T-helper 1 cell (primary cell): ENCODE measurements around the gene KCNIP1.
"Not testable (repeated sequence)": the region's sequence is repeated elsewhere in the genome, so short reads cannot be mapped to it uniquely, and the experiment has no call there.

ENCODE experiments used
- DNase-seq, 5 donors: peaks; one replicate each; pipeline ENCODE4 v3.0.0-alpha.2; 2012 to 2020

KCNIP1 gene

DNA sequence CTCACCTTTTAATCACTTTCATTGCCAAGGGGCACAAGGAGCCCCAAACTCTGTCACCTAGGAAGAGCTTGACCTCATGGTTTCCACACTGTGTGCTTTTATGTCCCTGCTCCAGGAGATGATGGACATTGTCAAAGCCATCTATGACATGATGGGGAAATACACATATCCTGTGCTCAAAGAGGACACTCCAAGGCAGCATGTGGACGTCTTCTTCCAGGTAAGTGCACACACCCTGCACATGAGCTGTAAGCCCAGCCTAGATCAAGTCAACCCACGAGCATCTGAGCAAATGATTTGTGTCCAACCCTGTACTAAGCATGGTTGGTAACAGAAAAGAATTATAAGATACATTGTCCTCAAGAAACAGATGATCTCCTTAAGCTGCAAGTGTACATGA, 228.9 kb downstream of the KCNIP1 start:
- DNase-seq: no peak

DNA sequence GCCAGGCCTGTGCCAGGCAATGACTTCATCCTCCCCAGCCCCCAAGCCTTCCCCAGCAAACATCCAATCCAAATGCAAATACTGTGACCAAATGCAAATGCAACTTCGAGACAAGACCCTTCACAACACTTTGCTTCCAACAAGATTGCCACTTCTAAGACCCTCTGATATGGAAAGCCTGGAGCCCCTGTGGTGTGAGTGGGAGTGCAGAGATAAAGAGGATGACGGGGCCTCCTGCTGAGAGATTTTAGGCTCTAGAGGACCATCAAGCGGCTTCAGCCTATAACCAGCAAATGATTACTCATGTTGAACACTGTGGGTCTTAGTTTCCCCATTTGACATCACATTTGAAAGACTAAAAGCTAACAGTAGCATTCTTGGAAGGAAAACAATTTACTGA, 233.1 kb downstream of the KCNIP1 start:
- DNase-seq: no peak

DNA sequence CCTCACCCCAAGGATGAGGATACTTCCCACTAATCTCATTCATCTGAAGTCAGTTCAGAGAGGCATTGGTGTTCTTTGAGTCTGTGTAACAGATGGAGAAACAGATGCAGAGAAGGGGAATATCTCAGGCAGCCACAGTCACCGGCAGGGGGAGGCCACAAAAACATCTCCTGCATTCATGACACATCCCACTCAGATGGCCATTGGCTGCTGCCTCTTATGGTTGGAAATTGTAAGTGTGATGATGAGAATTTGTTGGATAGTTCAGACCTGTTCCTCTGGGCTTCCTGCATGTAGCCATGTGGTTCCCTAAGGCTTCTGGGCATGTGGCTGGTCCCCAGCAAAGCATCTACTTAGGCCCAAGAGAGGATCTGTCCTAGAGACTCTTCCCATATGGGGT, 233.8 kb downstream of the KCNIP1 start:
- DNase-seq: no peak

DNA sequence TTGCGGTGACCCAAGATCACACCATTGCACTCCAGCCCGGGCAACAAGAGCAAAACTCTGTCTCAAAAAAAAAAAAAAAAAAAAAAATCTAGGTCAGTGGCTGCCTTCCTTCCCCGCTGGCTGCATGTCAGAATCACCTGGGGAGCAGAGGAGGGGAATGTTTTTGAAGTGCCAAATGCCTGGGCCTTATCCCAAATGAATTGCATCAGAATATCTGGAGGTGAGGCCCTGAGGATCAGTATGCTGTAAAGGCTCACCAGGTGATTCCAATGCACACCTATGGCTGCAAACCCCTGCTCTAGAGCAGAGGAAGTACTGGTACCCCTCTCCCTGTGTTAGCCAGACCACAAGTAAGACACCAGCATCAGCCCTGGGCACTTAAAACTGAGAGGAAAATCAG, 235.0 kb downstream of the KCNIP1 start:
- no peak for DNase-seq

DNA sequence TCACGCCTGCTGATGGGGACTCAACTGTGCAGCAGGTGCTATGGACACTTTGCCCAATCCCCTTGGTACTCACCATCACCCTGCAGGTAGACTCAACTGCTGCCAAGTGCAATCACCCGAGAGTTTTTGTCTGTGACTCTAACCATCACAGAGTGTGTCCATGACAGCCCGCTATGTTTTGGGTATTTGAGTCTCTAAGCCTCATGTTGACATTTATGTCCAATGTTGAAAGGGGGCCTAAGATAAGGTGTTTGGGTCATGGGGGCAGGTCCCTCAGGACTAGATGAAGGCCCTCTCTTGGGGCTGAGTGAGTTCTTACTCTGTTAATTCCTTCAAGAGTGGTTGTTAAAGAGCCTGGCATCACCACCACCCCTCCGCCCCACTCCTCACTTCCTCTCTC, 235.6 kb downstream of the KCNIP1 start:
- no peak for DNase-seq

DNA sequence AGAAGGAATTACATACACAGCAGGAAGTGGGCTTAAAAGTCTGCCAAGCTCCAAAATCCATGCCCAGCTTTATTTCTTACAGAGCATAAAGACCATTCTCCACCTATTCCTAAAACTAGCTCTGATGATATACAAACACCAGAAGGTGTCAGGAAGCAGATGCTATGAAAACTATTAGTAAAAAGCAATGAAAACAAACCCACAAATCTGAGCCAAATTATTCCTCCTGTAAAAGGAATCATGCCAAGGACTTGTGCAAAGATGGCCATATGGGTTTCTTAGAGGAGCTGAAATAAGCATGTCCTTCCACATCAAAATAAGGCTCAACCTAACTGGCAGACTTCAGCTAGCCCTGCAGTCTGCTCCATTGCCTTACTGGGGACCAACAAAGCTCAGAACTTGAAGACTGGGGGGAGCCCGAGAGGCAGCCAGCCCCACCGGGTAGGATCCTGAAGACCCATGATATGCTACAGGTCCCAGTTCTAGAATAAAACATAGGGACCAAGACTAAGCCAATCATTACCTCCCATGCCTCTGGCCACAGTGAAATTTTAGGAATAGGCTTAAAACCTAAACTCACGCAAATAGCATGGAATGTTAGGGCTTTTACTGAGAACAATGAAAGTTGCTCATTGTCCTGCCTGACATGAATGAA, 236.9 kb downstream of the KCNIP1 start:
- DNase-seq: no peak

DNA sequence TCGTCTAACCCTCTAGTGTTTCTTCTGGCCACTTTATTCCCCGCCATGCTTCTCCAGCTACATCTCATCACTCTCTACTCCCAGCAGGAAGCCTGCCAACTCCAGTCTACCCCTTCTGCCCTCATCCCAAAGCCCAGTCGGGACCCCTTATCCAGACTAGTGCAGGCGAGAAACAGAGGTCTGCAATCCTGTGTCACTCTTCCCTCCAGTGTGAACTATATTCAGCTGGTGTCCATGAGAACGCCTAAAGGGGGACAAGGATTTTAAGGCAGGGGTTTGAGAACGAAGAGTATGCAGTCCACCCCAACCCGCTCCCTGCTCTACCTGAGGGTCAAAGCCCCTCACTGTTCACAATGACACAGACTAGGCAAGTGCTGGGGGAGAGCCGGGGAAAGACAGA, 238.0 kb downstream of the KCNIP1 start:
- DNase-seq: no peak

DNA sequence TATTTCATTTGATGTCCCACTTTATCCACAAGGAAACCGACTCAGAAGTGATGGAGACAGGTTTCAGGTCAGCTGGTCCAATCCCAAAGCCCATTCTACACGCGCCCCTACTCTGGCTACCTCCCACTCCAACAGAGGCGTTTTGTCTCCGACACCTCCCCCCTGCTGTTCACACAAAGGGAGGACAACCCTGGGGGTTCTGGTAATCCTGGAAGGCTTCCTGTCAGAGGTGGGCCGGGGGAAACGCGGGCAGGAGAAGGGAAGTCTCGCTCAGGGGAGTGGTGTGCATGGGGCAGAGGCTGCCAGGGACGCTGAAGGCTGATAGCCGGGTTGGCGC, 240.0 kb downstream of the KCNIP1 start:
- DNase-seq: no peak

DNA sequence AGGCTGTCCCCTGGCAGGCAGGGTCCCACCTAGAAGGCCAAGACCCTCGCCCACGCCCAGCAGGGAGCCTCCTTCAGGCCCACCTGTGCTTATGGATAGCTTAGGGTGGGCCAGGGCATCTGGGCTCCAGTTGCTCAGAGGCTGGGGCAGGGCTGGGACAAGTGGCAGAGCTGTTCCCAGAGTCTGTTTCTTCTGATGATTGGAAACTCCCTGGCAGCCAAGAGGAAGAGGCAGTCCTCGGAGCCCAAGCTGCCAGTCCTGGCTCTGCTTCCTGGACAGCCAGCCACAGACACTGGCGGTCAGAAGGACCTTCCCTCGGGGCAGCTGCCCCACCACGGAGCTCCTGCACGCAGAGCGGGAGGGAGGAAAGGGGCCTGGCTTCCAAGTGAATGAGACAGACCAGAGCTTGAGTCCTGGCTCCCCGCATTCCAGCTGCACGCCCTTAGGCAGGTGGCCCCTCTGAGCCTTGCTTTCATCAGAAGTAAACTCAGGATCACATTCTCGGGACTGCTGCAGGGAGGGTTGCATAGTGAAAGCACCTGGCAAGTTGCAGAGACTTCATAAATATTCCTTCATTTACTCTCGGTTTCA, 241.8 kb downstream of the KCNIP1 start:
- no peak for DNase-seq

DNA sequence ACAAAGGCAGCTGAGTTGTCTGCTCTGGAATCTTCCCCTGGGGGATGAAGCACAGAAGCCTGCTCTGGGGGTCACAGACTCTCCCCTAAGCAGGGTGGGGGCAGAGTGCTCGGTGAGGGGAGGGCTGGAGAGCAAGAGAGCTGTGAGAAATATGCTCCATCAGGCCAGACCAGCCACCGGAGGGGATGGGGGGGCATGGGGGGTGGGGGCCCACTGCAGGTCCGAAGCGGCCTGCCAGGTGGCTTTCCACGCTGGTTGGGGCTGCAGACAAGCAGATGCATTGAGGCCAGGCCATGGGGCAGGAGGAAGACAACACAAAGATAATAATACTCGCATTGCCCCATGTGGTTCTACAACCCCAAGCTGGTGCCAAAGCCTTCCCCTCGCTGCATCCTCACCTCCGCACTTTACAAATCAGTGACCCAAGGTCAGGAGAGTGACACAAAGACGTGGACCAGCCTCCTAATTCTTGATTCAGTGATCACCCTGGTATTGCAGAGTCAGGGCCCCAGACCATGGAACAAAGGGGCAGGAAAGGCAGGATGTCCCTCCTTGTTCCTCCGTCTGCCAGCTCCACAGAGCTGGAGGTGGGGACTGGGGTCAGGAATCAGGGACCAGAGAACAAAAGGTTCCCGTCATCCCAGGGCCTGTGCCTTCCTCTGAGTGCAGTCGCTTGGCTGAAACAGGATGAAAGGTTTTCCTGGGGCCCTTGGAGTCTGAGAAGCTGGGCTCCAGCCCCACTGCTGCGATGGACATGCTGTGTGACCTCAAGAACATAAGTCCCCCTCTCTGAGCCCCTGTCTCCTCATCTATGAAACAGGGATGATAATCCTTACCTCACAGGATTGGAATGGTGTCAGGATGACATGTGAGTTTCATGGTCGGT, 242.5 kb downstream of the KCNIP1 start:
- DNase-seq: no peak

DNA sequence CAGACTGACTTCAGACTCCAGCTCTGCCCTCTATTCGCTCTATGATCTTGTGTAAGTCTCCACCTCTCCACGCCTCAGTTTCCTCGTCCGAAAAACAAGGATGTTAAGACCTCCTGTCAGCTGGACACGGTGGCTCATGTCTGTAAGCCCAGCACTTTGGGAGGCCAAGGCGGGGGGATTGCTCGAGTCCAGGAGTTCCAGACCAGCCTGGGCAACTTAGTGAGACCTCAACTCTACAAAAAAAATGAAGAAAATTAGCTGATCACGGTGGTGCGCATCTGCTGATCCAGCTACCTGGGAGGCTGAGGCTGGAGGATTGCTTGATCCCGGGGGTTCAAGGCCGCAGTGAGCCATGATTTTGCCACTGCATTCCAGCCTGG, 243.1 kb downstream of the KCNIP1 start:
- DNase-seq: no peak

DNA sequence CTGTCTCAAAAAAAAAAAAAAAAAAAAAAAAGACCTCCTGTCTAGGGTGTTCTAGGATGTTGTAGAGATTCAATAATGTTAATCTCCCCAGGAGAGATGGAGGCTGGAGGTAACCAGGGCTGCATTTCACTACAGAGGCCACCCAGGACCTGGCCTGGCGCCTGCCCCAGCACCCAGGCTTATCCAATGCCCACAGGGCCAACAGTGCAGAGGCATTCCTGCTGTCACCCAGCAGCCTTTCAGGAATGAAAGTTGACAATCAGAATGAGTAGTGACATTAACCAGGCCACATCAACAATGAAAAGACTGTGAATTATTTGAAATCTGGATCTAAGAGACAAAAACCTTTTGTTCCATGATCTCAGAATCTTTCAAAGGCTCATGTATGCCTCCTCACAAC, 243.5 kb downstream of the KCNIP1 start:
- no peak for DNase-seq

DNA sequence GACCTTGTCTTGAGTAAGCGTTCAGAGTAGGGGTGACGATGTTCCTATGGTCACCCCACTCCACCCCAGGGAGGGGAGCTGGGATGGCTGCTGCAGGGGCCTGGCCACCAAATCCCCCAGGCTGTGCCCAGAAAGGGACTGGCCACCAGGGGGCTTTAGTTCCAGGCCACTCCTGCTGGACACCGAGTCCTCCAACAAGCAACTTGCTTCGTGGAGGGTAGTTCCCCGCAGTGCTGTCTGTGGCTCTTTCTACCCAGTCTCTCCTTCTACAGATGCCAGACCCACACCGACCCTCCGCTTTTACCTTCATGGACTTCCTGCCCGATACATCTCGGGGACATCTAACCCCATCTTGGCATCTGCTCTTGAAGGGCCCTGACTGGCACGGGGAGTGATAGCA, 244.0 kb downstream of the KCNIP1 start:
- DNase-seq: no peak

DNA sequence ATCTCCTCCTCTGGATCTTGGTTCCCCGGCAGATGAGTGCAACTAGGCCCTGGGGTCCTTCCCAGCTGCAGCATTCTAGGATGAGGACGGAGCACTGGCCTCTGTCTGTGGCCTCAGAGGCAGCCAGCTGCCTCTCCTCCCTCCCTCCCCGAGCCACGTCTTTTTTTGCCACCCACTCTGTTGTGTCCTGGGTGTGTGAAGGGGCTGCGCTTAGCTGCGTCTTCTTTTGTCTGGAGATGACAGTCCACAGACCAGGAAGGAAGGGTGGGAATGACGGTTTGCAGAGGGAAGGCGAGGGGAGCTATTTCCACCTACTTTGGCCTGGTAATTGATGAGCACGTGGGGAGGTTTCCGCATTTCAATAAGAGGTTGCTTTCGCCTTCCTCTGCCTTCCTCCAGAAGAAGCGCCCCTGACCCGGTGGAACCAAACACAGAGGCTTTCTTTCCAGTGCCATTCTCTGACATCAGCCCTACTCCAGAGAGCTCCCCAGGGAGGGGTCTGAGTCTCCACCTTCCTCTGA, 245.2 kb downstream of the KCNIP1 start:
- no peak for DNase-seq

DNA sequence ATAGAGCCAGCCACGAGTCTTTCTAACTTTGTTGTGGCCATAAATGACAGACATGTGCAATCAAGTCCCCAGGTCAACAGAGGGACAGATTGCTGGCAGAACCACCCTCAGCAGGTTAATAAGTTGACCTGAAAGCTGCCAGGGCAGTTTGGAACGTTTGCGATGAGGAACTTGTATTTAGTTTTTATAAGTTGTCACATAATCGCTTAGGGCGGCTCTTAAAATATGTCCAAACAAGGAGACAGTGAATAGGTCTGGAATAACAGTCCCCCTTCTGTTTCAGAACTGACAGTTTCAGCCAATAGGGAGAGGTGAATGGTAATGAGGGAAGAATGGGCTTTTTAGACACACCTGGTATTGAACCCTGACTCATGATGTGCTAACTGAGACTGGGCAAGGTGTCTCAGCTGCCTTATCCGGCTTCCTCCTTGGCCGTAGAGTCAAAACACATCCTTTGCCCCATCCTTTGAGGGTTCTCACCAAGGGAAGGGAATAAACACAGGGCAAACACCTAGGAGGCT, 246.2 kb downstream of the KCNIP1 start:
- DNase-seq: no peak

DNA sequence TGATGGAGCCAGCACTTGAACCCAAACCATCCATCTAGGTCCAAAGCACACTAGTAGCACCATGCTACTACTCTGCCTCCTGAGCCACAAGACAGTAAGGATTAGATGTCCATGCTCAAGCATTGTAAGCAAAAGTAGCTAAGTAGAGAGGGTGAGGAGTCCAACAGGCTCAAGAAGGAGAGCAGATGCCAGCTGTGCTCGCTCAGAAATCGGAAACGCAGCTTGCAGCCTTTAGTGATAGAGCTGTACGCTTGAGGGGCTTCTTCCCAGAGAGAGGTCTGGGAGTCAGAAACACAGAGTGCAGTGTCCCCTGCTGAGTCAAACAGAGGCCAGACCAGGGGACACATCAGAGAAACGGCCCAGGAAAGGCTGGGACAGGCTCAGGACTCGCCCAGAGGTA, 247.0 kb downstream of the KCNIP1 start:
- no peak for DNase-seq

DNA sequence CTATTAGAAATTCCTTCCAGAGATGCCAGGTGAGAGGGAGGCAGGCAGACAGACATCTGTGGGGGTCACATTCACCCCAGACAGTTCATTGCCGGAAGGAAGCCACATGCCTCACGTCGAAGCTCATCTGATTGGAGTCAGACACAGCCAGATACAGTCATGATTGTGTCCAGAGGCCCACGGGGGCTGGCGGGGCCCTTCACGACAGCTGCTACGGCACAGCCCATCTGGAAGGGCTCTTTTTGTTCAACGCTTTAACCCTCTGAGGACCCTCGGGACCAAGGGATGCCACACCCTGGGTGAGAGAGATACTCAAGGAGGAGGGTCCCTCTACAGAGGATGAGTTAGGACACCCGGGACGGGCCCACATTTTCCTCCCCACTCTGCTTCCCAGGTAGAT, 247.8 kb downstream of the KCNIP1 start:
- no peak for DNase-seq

DNA sequence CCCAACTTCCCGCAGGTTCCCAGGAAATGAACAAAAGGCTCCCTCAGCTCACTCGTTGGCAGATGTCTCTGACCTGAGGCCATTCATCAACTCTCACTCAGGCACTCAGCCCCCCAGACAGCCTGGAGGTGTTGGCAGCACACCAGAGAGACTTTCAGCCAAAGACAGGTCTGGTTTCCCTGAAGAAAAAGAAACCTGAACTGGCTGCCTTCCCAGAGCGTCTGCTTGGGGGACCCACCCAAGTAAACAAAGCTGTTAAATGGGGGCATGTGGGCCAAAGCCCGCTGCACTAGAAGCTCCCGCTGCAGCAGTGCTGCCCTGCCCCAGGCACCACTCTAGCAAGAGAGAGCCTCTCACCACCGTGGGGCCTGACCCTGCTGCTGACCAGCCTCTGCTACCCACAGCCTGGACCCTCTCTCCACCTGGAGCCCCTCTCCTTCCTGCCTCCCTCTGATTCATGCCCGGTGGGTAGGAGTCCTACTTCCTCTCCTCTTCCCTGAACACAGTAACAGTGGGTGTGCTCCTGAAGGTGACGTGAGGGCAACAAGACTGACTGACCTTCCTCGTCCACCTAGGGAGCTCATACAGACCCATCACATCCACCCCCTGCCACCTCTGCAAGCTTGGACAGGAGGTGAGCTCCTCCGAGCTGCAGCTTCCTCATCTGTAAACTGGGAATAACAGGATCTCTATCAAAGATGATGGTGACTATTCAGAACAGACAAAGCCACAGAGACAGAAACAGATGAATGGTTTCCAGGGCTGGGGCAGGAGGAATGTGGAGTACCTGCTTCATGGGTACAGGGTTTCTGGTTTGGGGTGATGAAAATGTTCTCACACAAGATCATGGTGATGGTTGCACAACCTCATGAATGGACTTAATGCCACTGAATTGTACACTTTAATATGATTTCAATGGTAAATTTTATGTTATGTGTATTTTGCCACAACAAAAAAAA, 248.7 kb downstream of the KCNIP1 start:
- DNase-seq: no peak

DNA sequence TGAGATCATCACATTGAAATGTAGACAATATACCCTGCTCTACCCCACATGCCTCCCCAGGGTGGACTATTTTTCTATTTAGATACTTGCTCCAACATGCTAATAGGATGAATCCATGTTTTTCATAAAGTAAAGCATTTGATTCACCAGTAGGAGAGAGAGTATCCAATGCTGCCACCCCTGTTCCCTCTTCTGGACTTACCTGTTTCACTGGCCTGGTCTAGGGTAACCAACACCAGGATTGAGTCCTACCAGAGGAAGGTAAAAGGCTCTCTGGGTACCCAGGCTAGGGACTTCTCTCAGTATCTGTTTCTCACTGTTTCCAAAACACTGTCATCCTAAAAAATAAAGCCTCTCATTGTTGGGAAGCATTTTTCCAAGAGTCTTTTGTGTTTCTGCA, 249.5 kb downstream of the KCNIP1 start:
- no peak for DNase-seq

DNA sequence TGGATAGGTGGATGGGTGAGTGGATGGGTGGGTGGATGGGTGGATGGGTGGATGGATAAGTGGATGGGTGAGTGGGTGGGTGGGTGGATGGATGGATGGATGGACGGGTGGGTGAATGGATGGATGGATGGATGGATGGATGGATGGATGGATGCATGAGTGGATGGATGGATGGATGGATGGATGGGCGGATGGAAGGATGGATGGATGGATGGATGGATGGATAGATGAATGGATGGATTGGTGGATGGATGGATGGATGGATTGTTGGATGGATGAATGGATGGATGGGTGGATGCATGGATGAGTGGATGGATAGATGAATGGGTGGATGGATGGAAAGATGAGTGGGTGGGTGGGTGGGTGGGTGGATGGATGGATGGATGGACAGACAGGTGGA, 250.7 kb downstream of the KCNIP1 start:
- DNase-seq: not testable (repeated sequence)

DNA sequence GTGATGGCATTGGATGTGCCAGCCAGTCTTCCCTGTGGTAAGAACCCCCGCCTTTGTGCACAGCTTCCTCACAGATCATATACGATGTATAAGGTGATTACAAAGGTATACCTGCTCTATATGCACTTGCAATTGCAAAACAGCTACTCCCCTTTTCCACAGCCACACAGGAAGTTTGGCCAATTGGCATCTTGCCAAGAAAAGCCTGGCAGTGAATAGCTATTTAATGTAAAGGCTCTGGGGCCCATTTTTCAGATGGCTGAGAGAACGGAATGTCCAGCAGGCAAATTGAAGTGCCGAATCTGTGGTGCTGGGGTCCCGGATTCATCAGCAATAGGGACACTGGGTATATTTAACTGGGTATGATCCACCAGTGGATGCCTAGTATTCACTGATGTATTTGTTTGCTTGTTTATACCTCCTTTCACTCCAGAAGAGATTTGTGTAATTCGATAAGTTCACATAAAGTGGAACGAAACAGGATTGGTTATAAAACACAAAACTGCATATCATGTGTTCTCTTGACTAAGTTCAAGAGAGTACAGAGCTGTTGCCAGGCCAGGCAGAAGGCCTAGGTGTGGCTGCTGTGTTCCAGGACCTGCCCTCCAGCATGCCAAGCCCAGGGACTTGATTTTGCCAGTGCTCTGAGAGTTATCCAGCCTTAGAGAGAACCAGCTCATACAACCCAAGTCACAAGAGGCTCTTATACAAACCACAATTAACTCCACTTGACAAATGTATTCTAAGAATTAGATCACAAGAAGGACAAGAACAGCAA, 252.0 kb downstream of the KCNIP1 start:
- DNase-seq: no peak

DNA sequence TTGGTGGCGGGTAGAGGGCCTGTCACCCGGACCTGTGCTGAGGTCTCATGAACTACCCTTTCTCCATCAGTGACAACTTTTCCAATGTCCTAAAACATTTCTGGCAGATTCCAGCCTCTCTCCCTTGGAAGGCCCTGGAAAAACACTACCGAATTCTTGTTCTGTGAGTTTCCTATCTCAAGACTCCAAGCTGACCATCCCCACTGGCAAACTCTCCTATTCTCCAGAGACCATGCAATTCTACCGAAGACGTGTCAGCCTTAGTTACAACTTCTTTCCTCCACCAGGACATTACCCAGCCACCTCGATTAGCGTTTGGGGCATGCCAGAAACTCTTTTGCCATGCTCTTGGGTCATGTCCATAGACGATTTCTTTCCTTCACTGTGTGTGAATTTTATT, 252.9 kb downstream of the KCNIP1 start:
- no peak for DNase-seq
